ENCODE results near the gene HEYL. TPM values are rescaled to one million over a fixed set of nuclear protein-coding genes. Genes with fewer than 3 reads are reported as not detected.

The HEYL gene
- polyA plus RNA-seq (2012; ENCODE audit: missing spikeins): 0.11 TPM

DNA sequence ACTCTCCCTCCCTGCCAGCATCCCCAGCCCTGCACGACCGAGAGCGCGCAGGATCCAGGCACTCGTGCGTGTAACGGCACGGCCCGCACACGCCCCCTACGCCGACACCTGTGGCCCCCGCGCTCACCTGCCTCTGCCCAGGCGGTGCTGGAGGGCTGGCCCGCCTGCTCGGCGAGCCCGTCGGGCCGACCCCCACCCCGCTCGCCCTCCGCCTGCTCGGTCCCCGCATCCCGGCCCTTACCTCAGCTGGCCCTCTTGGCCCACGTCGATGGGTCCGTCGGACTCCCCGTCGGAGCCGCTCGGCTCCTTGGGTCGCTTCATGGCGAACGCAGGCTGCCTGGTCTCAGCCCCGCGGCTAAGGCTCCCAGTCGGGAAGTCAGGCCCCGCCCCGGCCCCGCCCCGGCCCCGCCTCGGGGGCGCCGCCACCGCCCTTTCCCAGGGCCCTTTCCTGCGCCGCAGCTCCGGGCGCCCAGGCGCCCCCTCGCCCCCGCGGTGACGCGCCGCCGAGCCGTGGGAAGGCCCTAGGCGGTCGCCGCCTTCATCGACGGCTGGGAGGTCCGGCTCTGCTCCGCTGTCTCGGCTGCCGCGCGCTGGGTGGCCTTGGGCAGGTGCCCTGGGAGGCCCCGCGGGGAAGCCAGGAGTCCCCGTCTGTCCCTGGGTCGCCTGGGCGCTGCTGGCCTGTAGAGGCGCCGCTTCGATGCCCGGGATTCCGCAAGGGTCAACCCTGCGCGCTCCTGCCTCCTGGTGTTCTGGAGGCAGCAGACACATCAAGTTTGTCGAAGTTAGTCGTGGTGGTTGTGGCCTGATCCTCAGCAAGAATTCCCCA, at the start of gene HEYL:
Gene HEYL (minus strand): TSS at position 339 of the 826 bp plus-strand sequence. CDS start 18 bp downstream, at position 321.
- FAIRE-seq: peak; percentile 58
- DNase-seq (ENCODE audit: insufficient read length): peak; percentile 69
- TF ChIP-seq POLR2A (IDR thresholded peaks at IDR 0.05; ENCODE audit: low read depth, low read length) (no peak), TAF1 (IDR thresholded peaks at IDR 0.05; ENCODE audit: borderline replicate concordance, low read depth, low read length) (no peak), POLR2AphosphoS5 (IDR thresholded peaks at IDR 0.05; ENCODE audit: low read depth, low read length) (no peak)

DNA sequence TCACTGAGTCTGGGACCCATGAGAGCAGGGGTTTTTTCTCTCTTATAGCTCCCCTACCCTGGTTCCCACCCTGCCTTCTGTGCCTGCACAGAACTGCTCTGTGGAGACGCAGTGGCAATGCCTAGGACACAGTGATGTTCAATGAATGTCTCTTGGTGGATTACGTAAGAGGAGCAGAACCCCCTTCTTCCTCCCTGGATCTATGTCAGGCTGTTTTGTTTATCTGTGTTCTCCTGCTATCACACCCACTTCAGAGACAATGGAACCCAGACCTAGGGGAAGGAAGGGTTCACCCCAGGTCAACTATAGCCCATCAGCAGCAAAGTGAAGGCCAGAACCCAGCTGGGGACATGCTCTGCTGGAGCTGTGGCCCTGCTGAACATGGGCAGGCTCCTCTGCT, 49.8 kb upstream of the HEYL start:
- TF ChIP-seq POLR2AphosphoS5 (IDR thresholded peaks at IDR 0.05; ENCODE audit: low read depth, low read length) (no peak), TAF1 (IDR thresholded peaks at IDR 0.05; ENCODE audit: borderline replicate concordance, low read depth, low read length) (no peak), POLR2A (IDR thresholded peaks at IDR 0.05; ENCODE audit: low read depth, low read length) (no peak)
- FAIRE-seq (no peak), DNase-seq (ENCODE audit: insufficient read length) (no peak)

DNA sequence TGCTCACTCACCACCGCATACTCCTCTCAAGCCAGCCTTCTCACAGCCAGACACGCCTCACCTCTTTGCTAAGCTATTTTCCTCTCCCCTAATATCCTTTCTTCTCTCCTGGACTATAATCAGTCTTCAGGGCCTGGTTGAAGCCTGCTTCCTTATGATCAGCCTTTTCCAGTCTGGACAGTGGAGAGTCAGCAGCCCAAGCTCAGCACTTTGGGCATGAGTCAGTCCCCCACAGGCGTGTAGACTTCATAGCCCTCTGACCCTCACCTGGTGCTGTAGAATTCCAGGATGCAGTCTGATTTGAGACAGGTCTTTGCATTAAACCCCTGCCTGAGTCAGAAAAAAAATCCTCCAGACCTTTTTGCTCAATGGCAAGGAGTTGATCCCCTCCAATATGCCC, 49.3 kb upstream of the HEYL start:
- FAIRE-seq (no peak), DNase-seq (ENCODE audit: insufficient read length) (no peak)
- TF ChIP-seq POLR2AphosphoS5 (IDR thresholded peaks at IDR 0.05; ENCODE audit: low read depth, low read length) (no peak), POLR2A (IDR thresholded peaks at IDR 0.05; ENCODE audit: low read depth, low read length) (no peak), TAF1 (IDR thresholded peaks at IDR 0.05; ENCODE audit: borderline replicate concordance, low read depth, low read length) (no peak)

DNA sequence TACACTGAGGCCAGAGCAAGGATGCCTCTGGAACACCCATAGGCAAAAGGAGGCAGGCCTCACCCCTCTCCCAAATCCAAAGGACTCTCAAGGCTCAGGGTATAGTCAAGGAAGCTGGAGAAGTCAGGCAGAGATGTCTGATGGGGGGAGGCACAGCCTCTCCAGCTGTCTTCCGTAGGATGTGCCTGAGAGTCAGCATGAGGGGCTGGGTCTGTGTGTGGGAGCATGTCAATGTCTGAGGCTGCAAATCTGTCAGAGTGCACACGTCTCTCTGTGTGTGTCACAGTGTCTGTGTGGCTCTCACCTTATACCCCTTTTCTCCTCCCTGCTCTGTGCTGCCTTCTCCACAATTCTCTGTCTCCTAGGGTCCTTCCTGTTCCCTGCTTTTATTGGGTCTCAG, 47.8 kb upstream of the HEYL start:
- no peak for FAIRE-seq
- DNase-seq (ENCODE audit: insufficient read length): no peak
- TF ChIP-seq TAF1 (IDR thresholded peaks at IDR 0.05; ENCODE audit: borderline replicate concordance, low read depth, low read length): no peak
- TF ChIP-seq POLR2AphosphoS5 (IDR thresholded peaks at IDR 0.05; ENCODE audit: low read depth, low read length): no peak
- no peak for TF ChIP-seq POLR2A (IDR thresholded peaks at IDR 0.05; ENCODE audit: low read depth, low read length)

DNA sequence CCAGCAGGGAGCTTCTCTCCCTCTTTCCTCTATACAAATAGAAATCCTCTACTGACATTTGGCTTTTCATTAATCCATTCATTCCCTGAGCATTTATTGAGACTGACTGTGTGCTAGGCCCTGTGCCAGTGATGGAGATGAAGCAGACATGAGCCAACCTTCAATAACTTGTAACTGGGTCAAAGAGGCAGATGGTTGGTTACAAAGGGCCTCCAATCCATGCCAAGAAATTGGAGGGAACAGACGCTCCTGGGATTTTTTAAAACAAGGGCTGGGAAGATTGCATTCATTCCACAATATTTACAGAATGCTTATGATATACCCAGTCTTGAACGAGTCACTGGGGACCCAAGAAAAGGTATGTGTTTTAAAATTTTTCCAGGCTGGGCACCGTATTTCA, 45.6 kb upstream of the HEYL start:
- DNase-seq (ENCODE audit: insufficient read length) (no peak), FAIRE-seq (no peak)

DNA sequence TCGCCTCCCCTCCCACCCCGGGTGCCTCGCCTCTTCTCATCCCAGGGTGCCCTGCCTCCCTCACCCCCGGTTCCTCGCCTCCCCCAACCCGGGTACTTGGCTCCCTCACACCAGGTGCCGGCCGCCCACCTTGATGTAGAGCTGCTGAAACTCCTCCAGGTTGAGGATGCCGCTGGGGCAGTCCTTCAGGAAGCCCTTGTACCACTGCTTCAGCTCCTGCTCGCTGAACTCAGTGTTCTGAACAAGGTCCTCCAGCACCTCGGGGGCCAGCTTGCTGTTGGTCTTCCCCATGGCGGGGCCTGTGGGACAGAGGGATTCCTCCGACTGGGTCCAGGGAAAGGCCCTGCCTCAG, 44.8 kb upstream of the HEYL start:
- DNase-seq (ENCODE audit: insufficient read length) (no peak), FAIRE-seq (no peak)
- no peak for TF ChIP-seq TAF1 (IDR thresholded peaks at IDR 0.05; ENCODE audit: borderline replicate concordance, low read depth, low read length)
- TF ChIP-seq POLR2A (IDR thresholded peaks at IDR 0.05; ENCODE audit: low read depth, low read length): no peak
- TF ChIP-seq POLR2AphosphoS5 (IDR thresholded peaks at IDR 0.05; ENCODE audit: low read depth, low read length): no peak

More for the DNA sequence above, 45.6 kb upstream of the HEYL start:
- TF ChIP-seq POLR2AphosphoS5 (IDR thresholded peaks at IDR 0.05; ENCODE audit: low read depth, low read length): no peak
- TF ChIP-seq POLR2A (IDR thresholded peaks at IDR 0.05; ENCODE audit: low read depth, low read length): no peak
- TF ChIP-seq TAF1 (IDR thresholded peaks at IDR 0.05; ENCODE audit: borderline replicate concordance, low read depth, low read length): no peak

DNA sequence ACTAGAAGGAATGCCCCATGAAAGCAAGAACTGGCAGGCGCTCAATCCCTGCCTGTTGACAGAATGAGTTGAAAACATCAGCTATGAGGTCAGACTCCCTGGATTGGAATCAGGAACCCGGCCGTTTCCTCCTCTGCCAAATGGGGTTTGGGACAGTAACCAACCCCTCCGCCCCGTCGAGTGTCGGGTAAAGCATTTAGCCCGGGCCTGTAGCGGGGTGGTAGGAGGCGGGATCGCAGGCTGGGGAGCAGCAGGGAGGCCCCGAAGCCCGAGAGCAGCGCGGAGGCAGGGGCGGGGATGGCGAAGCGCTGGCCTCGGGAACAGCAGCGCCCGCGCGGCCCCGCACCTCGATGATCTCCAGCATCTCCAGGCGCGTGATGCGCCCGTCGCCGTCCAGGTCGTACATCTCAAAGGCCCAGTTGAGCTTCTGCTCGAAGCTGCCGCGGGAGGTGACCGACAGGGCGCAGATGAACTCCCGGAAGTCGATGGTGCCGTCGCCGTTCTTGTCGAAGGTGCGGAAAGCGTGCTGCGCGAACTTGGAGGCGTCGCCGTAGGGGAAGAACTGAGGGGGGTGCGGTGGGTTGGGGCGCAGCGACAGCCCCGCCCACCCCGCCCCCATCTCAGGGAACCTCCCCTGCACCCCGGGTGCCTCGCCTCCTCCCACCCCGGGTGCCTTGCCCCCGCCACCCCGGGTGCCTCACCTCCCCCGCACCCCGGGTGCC, 44.3 kb upstream of the HEYL start:
- TF ChIP-seq POLR2AphosphoS5 (IDR thresholded peaks at IDR 0.05; ENCODE audit: low read depth, low read length) (no peak), TAF1 (IDR thresholded peaks at IDR 0.05; ENCODE audit: borderline replicate concordance, low read depth, low read length) (no peak), POLR2A (IDR thresholded peaks at IDR 0.05; ENCODE audit: low read depth, low read length) (no peak)
- FAIRE-seq (no peak), DNase-seq (ENCODE audit: insufficient read length) (no peak)

DNA sequence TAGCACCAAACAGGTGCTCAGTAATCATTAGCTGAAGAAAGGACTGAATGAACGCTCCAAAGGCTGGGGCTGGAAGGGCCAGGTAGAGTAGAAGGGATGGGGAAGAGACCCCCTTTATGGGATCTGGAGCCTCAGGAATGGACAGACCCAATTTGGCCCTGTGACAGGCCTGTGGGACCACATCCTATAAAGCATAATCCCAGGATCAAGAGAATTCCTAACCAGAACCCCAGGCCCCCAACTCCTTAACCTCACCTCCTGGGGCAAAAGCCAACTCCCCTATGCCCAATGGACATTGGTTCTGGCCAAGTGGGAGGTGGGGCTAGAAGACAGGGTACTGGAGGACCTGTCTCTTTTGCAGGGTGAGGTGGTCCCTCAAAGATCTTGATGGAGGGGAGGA, 42.6 kb upstream of the HEYL start:
- TF ChIP-seq POLR2AphosphoS5 (IDR thresholded peaks at IDR 0.05; ENCODE audit: low read depth, low read length) (no peak), POLR2A (IDR thresholded peaks at IDR 0.05; ENCODE audit: low read depth, low read length) (no peak), TAF1 (IDR thresholded peaks at IDR 0.05; ENCODE audit: borderline replicate concordance, low read depth, low read length) (no peak)
- DNase-seq (ENCODE audit: insufficient read length) (no peak), FAIRE-seq (no peak)

DNA sequence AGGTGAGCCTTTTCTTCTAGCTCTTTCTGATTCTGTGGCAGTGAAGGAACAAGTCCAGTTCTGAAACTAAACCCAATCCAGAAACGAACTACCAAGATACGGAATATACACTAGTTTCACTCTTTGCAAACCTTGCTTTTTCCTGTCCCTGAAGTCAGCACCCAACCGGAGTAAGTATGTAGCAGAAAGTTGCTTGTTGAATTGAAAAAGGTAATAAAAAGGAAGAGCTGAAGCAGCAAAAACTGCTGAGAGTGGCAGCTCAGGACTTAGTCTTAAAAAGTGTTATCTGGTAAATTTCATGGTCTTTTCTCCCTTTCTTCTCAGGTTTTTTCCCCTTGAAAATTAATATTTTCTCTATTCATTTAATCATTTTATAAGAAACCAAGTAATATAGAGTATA, 41.9 kb upstream of the HEYL start:
- no peak for FAIRE-seq
- no peak for TF ChIP-seq POLR2A (IDR thresholded peaks at IDR 0.05; ENCODE audit: low read depth, low read length)
- no peak for TF ChIP-seq TAF1 (IDR thresholded peaks at IDR 0.05; ENCODE audit: borderline replicate concordance, low read depth, low read length)
- no peak for TF ChIP-seq POLR2AphosphoS5 (IDR thresholded peaks at IDR 0.05; ENCODE audit: low read depth, low read length)
- DNase-seq (ENCODE audit: insufficient read length): no peak

DNA sequence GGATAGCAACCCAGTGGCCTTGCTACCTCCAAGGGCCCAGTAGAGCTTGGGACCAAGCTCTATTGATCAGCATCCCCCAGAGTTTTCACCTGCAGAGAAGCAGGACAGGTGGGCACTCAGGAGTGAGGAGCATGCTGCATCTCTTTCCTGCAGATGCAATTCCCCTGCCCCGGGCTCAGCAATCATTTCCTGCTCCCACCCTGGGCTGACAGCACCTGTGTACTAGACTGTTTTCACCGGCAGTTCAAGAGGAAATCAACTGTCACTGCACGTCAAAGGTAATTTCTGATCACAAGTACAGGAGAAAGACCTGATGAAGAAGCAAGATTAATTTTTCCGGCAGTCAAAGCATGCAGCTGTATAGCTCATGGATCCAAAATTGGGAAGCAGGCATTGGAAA, 41.3 kb upstream of the HEYL start:
- DNase-seq (ENCODE audit: insufficient read length) (no peak), FAIRE-seq (no peak)
- no peak for TF ChIP-seq POLR2A (IDR thresholded peaks at IDR 0.05; ENCODE audit: low read depth, low read length)
- TF ChIP-seq TAF1 (IDR thresholded peaks at IDR 0.05; ENCODE audit: borderline replicate concordance, low read depth, low read length): no peak
- no peak for TF ChIP-seq POLR2AphosphoS5 (IDR thresholded peaks at IDR 0.05; ENCODE audit: low read depth, low read length)

DNA sequence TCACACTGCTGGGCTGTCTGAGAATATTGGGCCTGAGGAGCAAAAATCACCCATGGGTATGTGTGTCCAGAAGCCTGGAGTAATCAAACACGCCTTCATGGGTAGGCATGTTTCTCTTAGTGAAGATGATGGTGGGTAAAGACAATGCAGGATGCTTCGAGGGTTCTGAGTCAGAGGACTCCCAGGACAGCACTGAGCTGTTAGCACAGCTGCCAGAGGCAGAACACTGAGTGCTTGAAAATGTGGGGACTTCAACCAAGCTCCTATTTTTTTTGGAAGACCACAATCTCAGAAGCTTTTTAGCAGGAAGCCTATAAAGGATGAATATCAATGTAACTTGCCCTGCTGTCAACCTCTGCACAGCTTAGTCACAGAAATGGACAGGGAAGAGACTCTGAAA, 40.4 kb upstream of the HEYL start:
- FAIRE-seq (no peak), DNase-seq (ENCODE audit: insufficient read length) (no peak)
- no peak for TF ChIP-seq TAF1 (IDR thresholded peaks at IDR 0.05; ENCODE audit: borderline replicate concordance, low read depth, low read length)
- TF ChIP-seq POLR2A (IDR thresholded peaks at IDR 0.05; ENCODE audit: low read depth, low read length): no peak
- TF ChIP-seq POLR2AphosphoS5 (IDR thresholded peaks at IDR 0.05; ENCODE audit: low read depth, low read length): no peak

DNA sequence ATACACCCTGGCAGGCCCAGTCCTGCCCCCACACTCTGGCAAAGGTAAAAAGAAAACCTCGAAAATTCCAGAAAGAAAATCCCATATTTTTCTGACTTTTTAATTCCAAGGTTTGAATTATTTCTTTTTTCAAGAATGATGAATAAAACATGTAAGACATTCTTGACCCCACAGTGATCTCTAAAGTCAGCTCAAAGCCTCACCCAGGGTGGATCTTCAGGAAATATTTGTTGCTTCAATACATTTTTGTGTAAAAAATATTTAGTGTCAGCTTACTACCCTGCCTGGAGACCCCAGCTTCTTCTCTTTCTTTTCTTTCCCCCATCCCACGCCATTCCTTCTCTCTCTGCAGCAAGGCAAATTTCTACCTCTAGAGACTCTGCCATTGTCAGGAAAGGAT, 39.4 kb upstream of the HEYL start:
- no peak for DNase-seq (ENCODE audit: insufficient read length)
- TF ChIP-seq POLR2AphosphoS5 (IDR thresholded peaks at IDR 0.05; ENCODE audit: low read depth, low read length) (no peak), POLR2A (IDR thresholded peaks at IDR 0.05; ENCODE audit: low read depth, low read length) (no peak), TAF1 (IDR thresholded peaks at IDR 0.05; ENCODE audit: borderline replicate concordance, low read depth, low read length) (no peak)
- FAIRE-seq: no peak
